ENCODE data around the gene PGBD5.

Gene PGBD5

GRCh38 chr1:230321341-230321740 lies 104.8 kb downstream of the PGBD5 start:
- Histone ChIP-seq H2AK5ac (ENCODE audit: low read length, severe bottlenecking) (no peak overlapping the region), H2BK120ac (ENCODE audit: low read depth, low read length) (no peak overlapping the region), H3K79me1 (replicated peaks; ENCODE audit: low read length, poor library complexity, severe bottlenecking) (no peaks in the 10 kb centered on the region), H2AFZ (ENCODE audit: low read depth, low read length) (no peak overlapping the region), H4K8ac (ENCODE audit: low read length) (no peak overlapping the region), H3K18ac (ENCODE audit: low read depth in 1 of 2, low read length in 2 of 2) (no peak overlapping the region), H2BK15ac (ENCODE audit: low read depth, poor library complexity, severe bottlenecking) (no peak overlapping the region), H3K27ac (ENCODE audit: low read length, poor library complexity, severe bottlenecking) (no peak overlapping the region), H3K36me3 (ENCODE audit: control insufficient read depth in 1 of 2, insufficient read depth in 2 of 2, low read depth in 1 of 2, low read length in 2 of 2) (no peaks in the 10 kb centered on the region), H3K4me2 (ENCODE audit: low read length, poor library complexity, severe bottlenecking) (no peak overlapping the region), H3K23ac (ENCODE audit: low read length in 2 of 2) (no peak overlapping the region), H3K4me1 (ENCODE audit: control insufficient read depth, insufficient read depth, low read depth, low read length) (no peaks in the 10 kb centered on the region), H3K9ac (ENCODE audit: low read length) (no peak overlapping the region), H2BK5ac (ENCODE audit: low read depth, low read length, poor library complexity, severe bottlenecking) (no peak overlapping the region), H2BK12ac (ENCODE audit: low read length in 2 of 2) (no peak overlapping the region), H3K27me3 (ENCODE audit: control insufficient read depth in 1 of 2, insufficient read depth in 1 of 2, low read length in 2 of 2) (peaks cover 0 to 21% of the 10 kb centered on the region in 2 experiments), H3K9me3 (ENCODE audit: control insufficient read depth, low read length) (no peaks in the 10 kb centered on the region), H3K4me3 (ENCODE audit: insufficient read depth in 1 of 2, low read depth in 1 of 2, low read length in 2 of 2) (no peak overlapping the region), H3K14ac (ENCODE audit: low read length in 2 of 2) (no peak overlapping the region), H3K4ac (ENCODE audit: low read depth in 1 of 2, low read length in 2 of 2) (no peak overlapping the region), H4K91ac (ENCODE audit: low read length) (no peak overlapping the region)
- WGBS: 99% methylated on average over 5 of the region's 9 CpGs
- no peak for DNase-seq

DNA sequence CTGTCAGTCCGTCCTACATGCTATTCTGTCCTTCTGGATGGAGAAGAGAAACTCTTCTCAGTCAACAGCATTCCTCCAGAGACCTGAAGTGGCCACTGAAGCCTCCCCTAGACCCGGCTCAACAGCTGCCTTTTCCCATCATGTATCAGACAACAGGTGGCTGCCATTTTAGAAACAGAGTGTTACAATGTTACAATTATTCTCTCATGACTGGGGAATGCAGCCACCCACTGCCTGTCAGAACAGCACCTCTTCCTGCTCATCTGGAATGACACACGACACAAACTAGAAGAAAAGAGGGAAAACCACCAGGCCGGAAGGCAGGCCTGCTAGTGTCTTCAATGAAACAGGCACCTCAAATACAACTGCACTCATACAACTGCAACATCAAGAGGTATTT lies 105.3 kb downstream of the PGBD5 start:
- Histone ChIP-seq H3K4me3 (ENCODE audit: insufficient read depth in 1 of 2, low read depth in 1 of 2, low read length in 2 of 2) (no peak overlapping the region), H2BK120ac (ENCODE audit: low read depth, low read length) (no peak overlapping the region), H2BK15ac (ENCODE audit: low read depth, poor library complexity, severe bottlenecking) (no peak overlapping the region), H3K36me3 (ENCODE audit: control insufficient read depth in 1 of 2, insufficient read depth in 2 of 2, low read depth in 1 of 2, low read length in 2 of 2) (no peaks in the 10 kb centered on the region), H3K23ac (ENCODE audit: low read length in 2 of 2) (no peak overlapping the region), H3K9ac (ENCODE audit: low read length) (no peak overlapping the region), H3K4ac (ENCODE audit: low read depth in 1 of 2, low read length in 2 of 2) (no peak overlapping the region), H3K27me3 (ENCODE audit: control insufficient read depth in 1 of 2, insufficient read depth in 1 of 2, low read length in 2 of 2) (peaks cover 0 to 21% of the 10 kb centered on the region in 2 experiments), H3K4me2 (ENCODE audit: low read length, poor library complexity, severe bottlenecking) (no peak overlapping the region), H2AK5ac (ENCODE audit: low read length, severe bottlenecking) (no peak overlapping the region), H2AFZ (ENCODE audit: low read depth, low read length) (no peak overlapping the region), H4K8ac (ENCODE audit: low read length) (no peak overlapping the region), H2BK12ac (ENCODE audit: low read length in 2 of 2) (no peak overlapping the region), H3K18ac (ENCODE audit: low read depth in 1 of 2, low read length in 2 of 2) (no peak overlapping the region), H3K79me1 (replicated peaks; ENCODE audit: low read length, poor library complexity, severe bottlenecking) (no peaks in the 10 kb centered on the region), H2BK5ac (ENCODE audit: low read depth, low read length, poor library complexity, severe bottlenecking) (no peak overlapping the region), H3K4me1 (ENCODE audit: control insufficient read depth, insufficient read depth, low read depth, low read length) (no peaks in the 10 kb centered on the region), H4K91ac (ENCODE audit: low read length) (no peak overlapping the region), H3K27ac (ENCODE audit: low read length, poor library complexity, severe bottlenecking) (no peak overlapping the region), H3K14ac (ENCODE audit: low read length in 2 of 2) (no peak overlapping the region), H3K9me3 (ENCODE audit: control insufficient read depth, low read length) (no peaks in the 10 kb centered on the region)
- 68% methylated on average over 4 of the region's 4 CpGs for WGBS
- no peak for DNase-seq

DNA sequence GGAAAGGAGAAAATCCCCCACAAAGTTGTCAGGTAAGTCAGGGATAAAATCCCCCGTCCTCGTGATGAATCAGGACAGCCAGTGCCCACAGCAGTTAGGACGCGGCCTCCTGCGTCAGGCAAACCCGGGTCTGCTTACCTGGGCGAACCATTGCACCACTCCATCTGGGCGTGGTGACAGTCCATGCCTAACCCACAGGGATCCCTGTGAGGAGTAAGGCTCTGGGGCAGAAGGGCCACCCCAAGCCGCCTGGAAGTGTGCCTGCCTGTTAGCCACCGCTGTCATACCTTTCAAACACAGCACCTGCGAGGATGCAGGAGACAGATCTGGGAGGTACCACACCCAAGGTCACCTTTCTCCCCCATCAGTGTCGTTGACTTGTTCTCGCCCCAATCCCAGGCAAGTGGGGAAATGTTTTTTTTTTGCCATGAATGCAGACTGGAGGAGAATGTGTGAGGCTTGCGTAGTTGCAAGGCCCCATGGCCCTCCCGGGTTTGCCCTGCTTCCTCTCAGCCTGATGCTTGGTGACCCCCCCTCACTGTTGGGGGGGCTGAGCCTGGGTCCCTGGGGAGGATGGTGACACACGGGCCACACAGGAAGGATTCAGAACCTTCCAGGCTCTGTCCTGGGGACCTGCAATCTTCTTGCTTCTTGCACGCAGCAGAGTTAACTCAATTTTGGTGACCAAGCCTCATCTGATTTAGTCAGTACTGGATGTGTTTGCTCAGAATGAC lies 107.0 kb downstream of the PGBD5 start:
- Histone ChIP-seq H4K91ac (ENCODE audit: low read length) (no peak overlapping the region), H3K4me3 (ENCODE audit: insufficient read depth in 1 of 2, low read depth in 1 of 2, low read length in 2 of 2) (no peak overlapping the region)

GRCh38 chr1:230317823-230318819 lies 108.0 kb downstream of the PGBD5 start:
- H3K79me1 ChIP-seq (replicated peaks; ENCODE audit: low read length, poor library complexity, severe bottlenecking): no peaks in the 10 kb centered on the region
- no peak overlapping the region for H3K14ac ChIP-seq (ENCODE audit: low read length in 2 of 2)
- H3K18ac ChIP-seq (ENCODE audit: low read depth in 1 of 2, low read length in 2 of 2): no peak overlapping the region
- no peak overlapping the region for H4K8ac ChIP-seq (ENCODE audit: low read length)
- H2AK5ac ChIP-seq (ENCODE audit: low read length, severe bottlenecking): no peak overlapping the region
- H2AFZ ChIP-seq (ENCODE audit: low read depth, low read length): no peak overlapping the region
- H3K23ac ChIP-seq (ENCODE audit: low read length in 2 of 2): no peak overlapping the region
- no peak overlapping the region for H2BK5ac ChIP-seq (ENCODE audit: low read depth, low read length, poor library complexity, severe bottlenecking)
- H3K4me1 ChIP-seq (ENCODE audit: control insufficient read depth, insufficient read depth, low read depth, low read length): no peaks in the 10 kb centered on the region
- no peaks in the 10 kb centered on the region for H3K36me3 ChIP-seq (ENCODE audit: control insufficient read depth in 1 of 2, insufficient read depth in 2 of 2, low read depth in 1 of 2, low read length in 2 of 2)
- no peaks in the 10 kb centered on the region for H3K9me3 ChIP-seq (ENCODE audit: control insufficient read depth, low read length)
- H3K27me3 ChIP-seq (ENCODE audit: control insufficient read depth in 1 of 2, insufficient read depth in 1 of 2, low read length in 2 of 2): peaks cover 5 to 38% of the 10 kb centered on the region in 2 experiments
- H2BK12ac ChIP-seq (ENCODE audit: low read length in 2 of 2): no peak overlapping the region
- WGBS: 84% methylated on average over 21 of the region's 23 CpGs
- no peak overlapping the region for H4K91ac ChIP-seq (ENCODE audit: low read length)
- no peak overlapping the region for H3K9ac ChIP-seq (ENCODE audit: low read length)
- H2BK120ac ChIP-seq (ENCODE audit: low read depth, low read length): no peak overlapping the region
- no peak overlapping the region for H3K4me3 ChIP-seq (ENCODE audit: insufficient read depth in 1 of 2, low read depth in 1 of 2, low read length in 2 of 2)
- H2BK15ac ChIP-seq (ENCODE audit: low read depth, poor library complexity, severe bottlenecking): no peak overlapping the region
- H3K4ac ChIP-seq (ENCODE audit: low read depth in 1 of 2, low read length in 2 of 2): no peak overlapping the region
- no peak overlapping the region for H3K4me2 ChIP-seq (ENCODE audit: low read length, poor library complexity, severe bottlenecking)
- DNase-seq: no peak
- no peak overlapping the region for H3K27ac ChIP-seq (ENCODE audit: low read length, poor library complexity, severe bottlenecking)

More for the DNA sequence above, 107.0 kb downstream of the PGBD5 start:
- no peak for DNase-seq
- no peak overlapping the region for H2BK120ac ChIP-seq (ENCODE audit: low read depth, low read length)
- no peak overlapping the region for H2BK5ac ChIP-seq (ENCODE audit: low read depth, low read length, poor library complexity, severe bottlenecking)
- peaks cover under 1 to 30% of the 10 kb centered on the region in 2 experiments for H3K27me3 ChIP-seq (ENCODE audit: control insufficient read depth in 1 of 2, insufficient read depth in 1 of 2, low read length in 2 of 2)
- H3K18ac ChIP-seq (ENCODE audit: low read depth in 1 of 2, low read length in 2 of 2): no peak overlapping the region
- H2BK15ac ChIP-seq (ENCODE audit: low read depth, poor library complexity, severe bottlenecking): no peak overlapping the region
- no peak overlapping the region for H3K27ac ChIP-seq (ENCODE audit: low read length, poor library complexity, severe bottlenecking)
- no peak overlapping the region for H3K4ac ChIP-seq (ENCODE audit: low read depth in 1 of 2, low read length in 2 of 2)
- WGBS: 93% methylated on average over 17 of the region's 17 CpGs
- H3K4me2 ChIP-seq (ENCODE audit: low read length, poor library complexity, severe bottlenecking): no peak overlapping the region
- H3K23ac ChIP-seq (ENCODE audit: low read length in 2 of 2): no peak overlapping the region
- H3K79me1 ChIP-seq (replicated peaks; ENCODE audit: low read length, poor library complexity, severe bottlenecking): no peaks in the 10 kb centered on the region
- no peak overlapping the region for H3K14ac ChIP-seq (ENCODE audit: low read length in 2 of 2)
- H2BK12ac ChIP-seq (ENCODE audit: low read length in 2 of 2): no peak overlapping the region
- no peak overlapping the region for H2AK5ac ChIP-seq (ENCODE audit: low read length, severe bottlenecking)
- H2AFZ ChIP-seq (ENCODE audit: low read depth, low read length): no peak overlapping the region
- no peaks in the 10 kb centered on the region for H3K9me3 ChIP-seq (ENCODE audit: control insufficient read depth, low read length)
- no peak overlapping the region for H4K8ac ChIP-seq (ENCODE audit: low read length)
- no peaks in the 10 kb centered on the region for H3K4me1 ChIP-seq (ENCODE audit: control insufficient read depth, insufficient read depth, low read depth, low read length)
- H3K36me3 ChIP-seq (ENCODE audit: control insufficient read depth in 1 of 2, insufficient read depth in 2 of 2, low read depth in 1 of 2, low read length in 2 of 2): no peaks in the 10 kb centered on the region
- H3K9ac ChIP-seq (ENCODE audit: low read length): no peak overlapping the region
